T1000 (cell line): ENCODE measurements around the gene SSR3.

ENCODE experiments used
- DNase-seq: peaks from one replicate; lab custom pipeline; 2025; ENCODE audit warnings: mixed read lengths; lab: John Stamatoyannopoulos, UW

The SSR3 gene

DNA sequence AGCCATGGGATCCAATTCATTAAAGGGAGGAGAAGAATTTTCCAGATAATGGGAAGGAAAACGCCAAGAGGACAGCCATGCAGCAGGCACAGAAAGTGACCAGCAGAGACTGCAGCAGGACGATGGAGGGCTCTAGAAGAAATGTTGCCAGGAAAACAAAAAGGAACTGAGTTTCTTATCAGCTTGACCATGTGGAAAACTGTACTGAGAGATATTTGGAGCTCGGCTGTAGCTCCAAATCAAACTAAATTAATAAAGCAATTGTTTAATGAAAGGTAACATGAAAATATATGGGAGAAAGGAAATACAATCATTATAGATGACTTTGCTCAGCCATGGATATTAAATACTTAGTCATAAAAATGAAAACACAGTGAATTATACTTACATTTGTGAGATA lies 63.7 kb downstream of the SSR3 start:
- no peak for DNase-seq
